ENCODE data around the gene PALM3.

- TF ChIP-seq CTCF (IDR thresholded peaks at IDR 0.05) (no peak), EZH2phosphoT487 (IDR thresholded peaks at IDR 0.05) (no peak)
Observed at GRCh38 chr19:14106840-14107239, 45.0 kb upstream of the PALM3 start.
